Measurements from ENCODE around the gene EHD4.

- TF ChIP-seq CTCF (IDR thresholded peaks at IDR 0.05; ENCODE audit: low read depth, low read length) (no peak), EZH2phosphoT487 (IDR thresholded peaks at IDR 0.05; ENCODE audit: low read depth) (no peak)
Measured at GRCh38 chr15:42012928-42013482, 40.6 kb upstream of the EHD4 start.
